Measurements from ENCODE around the gene DPP6. TPM values are rescaled to one million over a fixed set of nuclear protein-coding genes. Genes with fewer than 3 reads are reported as not detected.

Gene DPP6
- total and polyA plus RNA-seq, 2 experiments from 2014 or later = not detected

DNA sequence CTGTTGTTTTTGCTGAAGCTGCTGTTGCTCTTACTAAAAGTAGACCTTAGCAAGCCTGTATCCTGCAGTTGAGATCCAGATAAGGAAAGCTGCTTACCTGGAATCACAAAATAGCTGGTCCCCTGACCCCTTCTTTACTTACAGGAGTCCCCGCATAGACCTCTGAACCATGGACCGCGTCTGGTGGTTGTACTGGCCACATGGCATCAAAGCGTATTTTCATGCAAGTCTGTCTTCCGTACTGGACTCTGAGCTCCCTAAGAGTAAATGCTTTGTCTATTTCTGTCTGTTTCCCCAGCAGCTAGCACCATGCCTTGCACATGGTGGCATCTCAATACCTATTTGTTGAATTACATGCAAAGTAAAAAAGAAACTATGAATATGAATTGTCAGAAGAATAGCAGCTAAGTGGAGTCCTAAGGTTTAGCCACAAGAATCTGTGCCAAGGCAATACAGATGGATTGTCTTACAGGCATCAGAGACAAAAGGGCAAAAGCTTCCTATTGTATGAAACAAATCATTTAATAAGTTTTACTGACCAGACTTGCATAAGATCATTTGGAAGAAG lies 791.6 kb downstream of the DPP6 start (continued):
- TF ChIP-seq ZNF462 (CRISPR knock-in tag; IDR thresholded peaks at IDR 0.05) = no peak
- no peak for TF ChIP-seq ETS1 (IDR thresholded peaks at IDR 0.05)
- TF ChIP-seq EZH2 (IDR thresholded peaks at IDR 0.05; ENCODE audit: low read depth, unreplicated experiment) = no peak

GRCh38 chr7:154844499-154844898 lies 792.3 kb downstream of the DPP6 start:
- H3F3A ChIP-seq (replicated peaks; ENCODE audit: low read depth) = no peaks in the 10 kb centered on the region
- Mint-ChIP-seq H3K27me3 (ENCODE audit: insufficient read depth, low read depth, poor library complexity) (peaks cover 10% of the 10 kb centered on the region), H3K36me3 (ENCODE audit: low read depth) (no peaks in the 10 kb centered on the region), H3K4me1 (peaks cover 8% of the 10 kb centered on the region), H3K27ac (no peak overlapping the region), H3K9me3 (no peaks in the 10 kb centered on the region), H3K4me3 (no peak overlapping the region)
- H4K20me1 ChIP-seq (replicated peaks; ENCODE audit: insufficient read depth) = no peaks in the 10 kb centered on the region
- H3K36me3 ChIP-seq (ENCODE audit: insufficient read depth) = peaks cover 11% of the 10 kb centered on the region
- DNase-seq (ENCODE audit: low spot score) = no peak
- H3K27ac ChIP-seq (ENCODE audit: low read depth) = no peak overlapping the region
- H3K9me2 ChIP-seq (ENCODE audit: insufficient read depth) = no peaks in the 10 kb centered on the region
- H3K79me2 ChIP-seq (replicated peaks; ENCODE audit: insufficient read depth) = no peaks in the 10 kb centered on the region
- H2AFZ ChIP-seq = no peak overlapping the region
- no peaks in the 10 kb centered on the region for H3K27me3 ChIP-seq (ENCODE audit: insufficient read depth)
- no peak overlapping the region for H3K4me2 ChIP-seq
- peak; percentile 84 for ATAC-seq
- no peak overlapping the region for H3K4me3 ChIP-seq
- H3K4me1 ChIP-seq (ENCODE audit: insufficient read depth) = no peaks in the 10 kb centered on the region
- TF ChIP-seq ZNF114 (CRISPR knock-in tag; IDR thresholded peaks at IDR 0.05) = no peak
- TF ChIP-seq CTCF (conservative IDR thresholded peaks at IDR 0.05; ENCODE audit: low read depth in 2 of 2) = no peak
- TF ChIP-seq, protein P1, sequence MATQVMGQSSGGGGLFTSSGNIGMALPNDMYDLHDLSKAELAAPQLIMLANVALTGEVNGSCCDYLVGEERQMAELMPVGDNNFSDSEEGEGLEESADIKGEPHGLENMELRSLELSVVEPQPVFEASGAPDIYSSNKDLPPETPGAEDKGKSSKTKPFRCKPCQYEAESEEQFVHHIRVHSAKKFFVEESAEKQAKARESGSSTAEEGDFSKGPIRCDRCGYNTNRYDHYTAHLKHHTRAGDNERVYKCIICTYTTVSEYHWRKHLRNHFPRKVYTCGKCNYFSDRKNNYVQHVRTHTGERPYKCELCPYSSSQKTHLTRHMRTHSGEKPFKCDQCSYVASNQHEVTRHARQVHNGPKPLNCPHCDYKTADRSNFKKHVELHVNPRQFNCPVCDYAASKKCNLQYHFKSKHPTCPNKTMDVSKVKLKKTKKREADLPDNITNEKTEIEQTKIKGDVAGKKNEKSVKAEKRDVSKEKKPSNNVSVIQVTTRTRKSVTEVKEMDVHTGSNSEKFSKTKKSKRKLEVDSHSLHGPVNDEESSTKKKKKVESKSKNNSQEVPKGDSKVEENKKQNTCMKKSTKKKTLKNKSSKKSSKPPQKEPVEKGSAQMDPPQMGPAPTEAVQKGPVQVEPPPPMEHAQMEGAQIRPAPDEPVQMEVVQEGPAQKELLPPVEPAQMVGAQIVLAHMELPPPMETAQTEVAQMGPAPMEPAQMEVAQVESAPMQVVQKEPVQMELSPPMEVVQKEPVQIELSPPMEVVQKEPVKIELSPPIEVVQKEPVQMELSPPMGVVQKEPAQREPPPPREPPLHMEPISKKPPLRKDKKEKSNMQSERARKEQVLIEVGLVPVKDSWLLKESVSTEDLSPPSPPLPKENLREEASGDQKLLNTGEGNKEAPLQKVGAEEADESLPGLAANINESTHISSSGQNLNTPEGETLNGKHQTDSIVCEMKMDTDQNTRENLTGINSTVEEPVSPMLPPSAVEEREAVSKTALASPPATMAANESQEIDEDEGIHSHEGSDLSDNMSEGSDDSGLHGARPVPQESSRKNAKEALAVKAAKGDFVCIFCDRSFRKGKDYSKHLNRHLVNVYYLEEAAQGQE (IDR thresholded peaks at IDR 0.05; ENCODE audit: unreplicated experiment) = no peak
- TF ChIP-seq NANOG (IDR thresholded peaks at IDR 0.05; ENCODE audit: borderline replicate concordance) = no peak
- TF ChIP-seq POLR2AphosphoS5 (IDR thresholded peaks at IDR 0.05; ENCODE audit: low read depth) = no peak
- TF ChIP-seq EZH2phosphoT487 (IDR thresholded peaks at IDR 0.05; ENCODE audit: unreplicated experiment) = no peak
- no peak for TF ChIP-seq ETS1 (IDR thresholded peaks at IDR 0.05)
- TF ChIP-seq EZH2 (IDR thresholded peaks at IDR 0.05; ENCODE audit: low read depth, unreplicated experiment) = no peak
- TF ChIP-seq STAT1 (IDR thresholded peaks at IDR 0.05; ENCODE audit: unreplicated experiment) = no peak
- TF ChIP-seq JUNB (IDR thresholded peaks at IDR 0.05; ENCODE audit: unreplicated experiment) = no peak
